Measurements from ENCODE around the gene RPRD1A.
"Not testable (repeated sequence)": the region's sequence is repeated elsewhere in the genome, so short reads cannot be mapped to it uniquely, and the experiment has no call there.

The RPRD1A gene

DNA sequence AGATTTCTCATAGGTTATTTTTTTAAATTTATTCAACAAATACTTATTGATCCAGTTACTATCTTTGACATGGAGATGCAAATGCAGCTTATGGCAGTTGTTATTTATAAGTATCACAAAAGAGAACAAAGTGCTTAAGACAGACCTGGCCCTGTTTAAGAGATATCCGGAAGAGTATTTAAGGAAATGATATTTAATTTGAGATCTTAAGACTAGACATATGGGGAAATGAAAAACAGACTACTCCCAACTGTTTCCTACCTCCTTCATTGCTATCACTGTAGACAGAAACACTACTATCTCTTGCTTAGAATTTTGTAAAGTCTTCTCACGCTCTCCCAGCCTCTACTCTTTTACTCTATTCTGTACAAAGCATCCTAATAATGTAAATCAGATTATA, 36.0 kb downstream of the RPRD1A start:
- TF ChIP-seq, protein P1, sequence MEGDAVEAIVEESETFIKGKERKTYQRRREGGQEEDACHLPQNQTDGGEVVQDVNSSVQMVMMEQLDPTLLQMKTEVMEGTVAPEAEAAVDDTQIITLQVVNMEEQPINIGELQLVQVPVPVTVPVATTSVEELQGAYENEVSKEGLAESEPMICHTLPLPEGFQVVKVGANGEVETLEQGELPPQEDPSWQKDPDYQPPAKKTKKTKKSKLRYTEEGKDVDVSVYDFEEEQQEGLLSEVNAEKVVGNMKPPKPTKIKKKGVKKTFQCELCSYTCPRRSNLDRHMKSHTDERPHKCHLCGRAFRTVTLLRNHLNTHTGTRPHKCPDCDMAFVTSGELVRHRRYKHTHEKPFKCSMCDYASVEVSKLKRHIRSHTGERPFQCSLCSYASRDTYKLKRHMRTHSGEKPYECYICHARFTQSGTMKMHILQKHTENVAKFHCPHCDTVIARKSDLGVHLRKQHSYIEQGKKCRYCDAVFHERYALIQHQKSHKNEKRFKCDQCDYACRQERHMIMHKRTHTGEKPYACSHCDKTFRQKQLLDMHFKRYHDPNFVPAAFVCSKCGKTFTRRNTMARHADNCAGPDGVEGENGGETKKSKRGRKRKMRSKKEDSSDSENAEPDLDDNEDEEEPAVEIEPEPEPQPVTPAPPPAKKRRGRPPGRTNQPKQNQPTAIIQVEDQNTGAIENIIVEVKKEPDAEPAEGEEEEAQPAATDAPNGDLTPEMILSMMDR (conservative IDR thresholded peaks at IDR 0.05; ENCODE audit: low read length): no peak
- no peak for DNase-seq (ENCODE audit: low read depth)
- H3K4me3 ChIP-seq (ENCODE audit: low read length): no peak overlapping the region

DNA sequence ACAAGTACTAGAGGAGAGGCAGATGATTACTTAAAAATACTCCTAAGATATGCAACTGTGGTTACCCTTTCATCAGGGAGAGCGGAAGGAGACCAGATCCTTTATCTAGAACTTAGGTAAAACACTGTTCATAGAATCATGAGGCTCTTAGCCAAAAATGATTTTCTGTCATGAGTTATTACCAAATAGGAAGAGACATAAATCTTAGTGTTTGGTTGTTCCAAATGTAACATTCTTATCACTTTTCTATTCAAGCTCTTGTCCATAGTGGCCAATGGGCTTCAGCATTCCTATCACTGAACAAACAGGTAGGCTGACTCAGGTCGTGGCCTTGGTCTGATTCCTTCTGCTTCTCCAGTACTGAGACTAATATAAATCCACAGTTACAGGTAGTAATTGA, 38.5 kb downstream of the RPRD1A start:
- TF ChIP-seq, protein P1 (conservative IDR thresholded peaks at IDR 0.05; ENCODE audit: low read length): no peak
- no peak overlapping the region for H3K4me3 ChIP-seq (ENCODE audit: low read length)
- no peak for DNase-seq (ENCODE audit: low read depth)

DNA sequence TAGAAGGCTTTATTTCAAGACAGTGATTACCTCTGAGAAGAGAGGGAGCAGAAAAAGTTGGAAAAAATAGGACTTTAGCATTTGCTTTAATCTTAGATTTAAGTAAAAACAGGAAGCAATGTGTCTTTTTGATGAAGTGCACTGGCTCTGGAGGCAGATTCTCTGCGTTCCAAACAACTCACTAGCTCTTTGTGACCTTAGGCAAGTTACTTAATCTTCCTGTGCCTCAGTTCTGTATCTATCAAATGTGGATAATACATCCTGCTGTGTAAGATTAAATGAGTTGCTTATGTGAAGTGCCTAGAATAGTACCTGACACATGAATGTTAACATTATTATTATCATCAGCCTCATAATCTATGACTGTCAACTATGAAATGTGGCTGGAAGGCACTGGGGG, 42.3 kb downstream of the RPRD1A start:
- TF ChIP-seq, protein P1 (conservative IDR thresholded peaks at IDR 0.05; ENCODE audit: low read length): no peak
- peak; percentile 55 for DNase-seq (ENCODE audit: low read depth)
- H3K4me3 ChIP-seq (ENCODE audit: low read length): no peak overlapping the region

DNA sequence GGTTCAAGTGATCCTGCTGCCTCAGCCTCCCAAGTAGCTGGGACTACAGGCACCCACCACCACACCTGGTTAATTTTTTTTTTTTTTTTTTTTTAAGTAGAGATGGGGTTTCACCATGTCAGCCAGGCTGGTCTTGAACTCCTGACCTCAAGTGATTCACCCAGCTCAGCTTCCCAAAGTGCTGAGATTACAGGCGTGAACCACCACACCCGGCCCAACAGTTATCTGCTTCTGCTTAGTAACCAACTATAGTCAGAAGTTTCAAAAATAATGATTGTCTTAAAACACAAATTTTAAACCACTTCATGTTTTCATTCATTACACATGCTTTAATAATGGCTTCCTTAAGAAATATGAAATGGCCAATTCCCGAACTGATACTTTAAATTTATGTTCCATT, 43.1 kb downstream of the RPRD1A start:
- not testable (repeated sequence) for DNase-seq (ENCODE audit: low read depth); H3K4me3 ChIP-seq (ENCODE audit: low read length)

DNA sequence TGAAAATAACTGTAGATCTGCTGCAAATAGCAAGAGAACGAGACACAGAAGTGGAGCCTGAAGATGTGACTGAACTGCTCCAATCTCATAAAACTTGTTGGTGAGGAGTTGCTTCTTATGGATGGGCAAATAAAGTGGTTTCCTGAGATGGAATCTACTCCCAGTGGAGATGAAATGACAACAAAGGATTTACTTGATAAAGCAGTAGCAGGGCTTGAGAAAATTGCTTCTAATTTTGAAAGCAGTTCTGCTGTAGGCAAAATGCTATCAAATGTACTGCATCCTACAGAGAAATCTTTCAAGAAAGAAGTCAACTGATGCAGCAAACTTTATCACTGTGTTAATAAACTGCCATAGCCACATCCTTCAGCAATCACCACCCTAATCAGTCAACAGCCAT, 44.0 kb downstream of the RPRD1A start:
- TF ChIP-seq, protein P1 (conservative IDR thresholded peaks at IDR 0.05; ENCODE audit: low read length): no peak
- no peak for DNase-seq (ENCODE audit: low read depth)
- no peak overlapping the region for H3K4me3 ChIP-seq (ENCODE audit: low read length)

DNA sequence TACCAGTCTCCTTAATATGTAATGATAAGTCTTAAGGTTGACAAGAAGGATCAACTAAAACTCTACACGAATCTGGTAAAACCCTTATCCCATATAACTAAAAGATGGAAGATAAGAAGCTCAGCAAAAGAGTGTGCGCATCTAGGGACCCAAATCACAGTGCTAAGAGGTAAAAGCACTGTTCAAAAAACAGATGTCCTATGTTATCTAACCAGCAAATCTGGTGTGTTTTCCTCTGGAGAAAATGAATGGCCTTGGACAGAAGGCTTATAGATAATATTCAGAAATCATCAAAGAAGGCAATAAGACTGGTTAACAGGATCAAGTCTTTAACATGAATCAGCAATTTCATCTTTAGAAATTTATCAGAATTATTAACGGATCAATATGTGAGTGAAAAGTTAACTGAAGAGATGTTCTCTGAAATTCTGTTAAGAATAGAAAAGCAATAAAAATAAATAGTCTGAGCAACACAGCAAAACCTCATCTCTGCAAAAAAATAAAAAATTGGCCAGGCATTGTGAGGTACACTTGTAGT, 47.1 kb downstream of the RPRD1A start:
- TF ChIP-seq, protein P1 (conservative IDR thresholded peaks at IDR 0.05; ENCODE audit: low read length): no peak
- no peak for DNase-seq (ENCODE audit: low read depth)
- no peak overlapping the region for H3K4me3 ChIP-seq (ENCODE audit: low read length)

DNA sequence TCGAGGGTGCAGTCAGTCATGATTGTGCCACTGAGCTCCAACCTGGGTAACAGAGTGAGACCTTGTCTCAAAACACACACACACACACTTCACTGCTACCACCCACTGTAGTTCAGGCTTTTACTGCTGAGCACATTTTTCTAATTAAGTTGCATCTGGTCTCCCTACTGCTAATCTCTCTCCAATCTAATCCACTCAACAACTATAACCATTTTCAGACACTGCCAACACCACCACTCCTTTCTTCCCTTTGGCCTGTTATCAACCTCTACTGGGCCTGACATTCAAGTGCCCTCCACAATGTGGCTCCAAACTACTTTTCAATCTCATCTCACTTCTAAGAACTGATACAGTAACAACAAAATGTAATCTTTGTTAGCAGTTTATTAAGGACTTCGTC, 50.1 kb downstream of the RPRD1A start:
- TF ChIP-seq, protein P1 (conservative IDR thresholded peaks at IDR 0.05; ENCODE audit: low read length): no peak
- H3K4me3 ChIP-seq (ENCODE audit: low read length): no peak overlapping the region
- DNase-seq (ENCODE audit: low read depth): peak; percentile 40

DNA sequence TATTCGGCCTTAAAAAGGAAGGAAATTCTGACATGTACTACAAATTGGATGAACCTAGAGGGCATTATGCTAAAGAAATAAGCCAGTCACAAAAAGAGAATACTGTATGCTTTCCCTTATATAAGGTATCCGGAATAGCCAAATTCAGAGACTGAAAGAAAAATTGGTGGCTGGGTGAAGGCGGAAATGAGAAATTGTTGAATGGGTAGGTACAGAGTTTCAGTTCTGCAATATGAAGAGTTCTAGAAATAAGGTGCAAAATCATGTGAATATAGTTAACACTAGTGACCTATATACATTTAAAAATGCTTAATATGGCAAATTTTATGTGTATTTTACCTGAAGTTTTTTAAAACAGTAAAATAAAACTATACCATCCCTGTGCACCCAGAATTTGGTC, 51.7 kb downstream of the RPRD1A start:
- H3K4me3 ChIP-seq (ENCODE audit: low read length): no peak overlapping the region
- DNase-seq (ENCODE audit: low read depth): no peak
- TF ChIP-seq, protein P1 (conservative IDR thresholded peaks at IDR 0.05; ENCODE audit: low read length): no peak
